ENCODE results near the gene PRSS1.
A peak's percentile ranks its signal among the peaks of the same experiment; 100 is the strongest.
"Not testable (repeated sequence)": the region's sequence is repeated elsewhere in the genome, so short reads cannot be mapped to it uniquely, and the experiment has no call there.

Gene PRSS1

GRCh38 chr7:142746264-142746663 is 3.0 kb upstream of the PRSS1 start:
- DNase-seq (ENCODE audit: low spot score): no peak

GRCh38 chr7:142748410-142748809 is 862 bp upstream of the PRSS1 start:
- not testable (repeated sequence) for DNase-seq (ENCODE audit: low spot score)

- no peak for DNase-seq (ENCODE audit: low spot score)
Observed at GRCh38 chr7:142750321-142750938, 1.2 kb downstream of the PRSS1 start.

GRCh38 chr7:142751526-142752175 is 2.4 kb downstream of the PRSS1 start:
- DNase-seq (ENCODE audit: low spot score): not testable (repeated sequence)

GRCh38 chr7:142752376-142753225 is 3.3 kb downstream of the PRSS1 start:
- DNase-seq (ENCODE audit: low spot score): no peak

- DNase-seq (ENCODE audit: low spot score): no peak
Observed at GRCh38 chr7:142753366-142753765, 4.1 kb downstream of the PRSS1 start.

GRCh38 chr7:142753925-142754491 is 4.7 kb downstream of the PRSS1 start:
- not testable (repeated sequence) for DNase-seq (ENCODE audit: low spot score)

GRCh38 chr7:142754681-142755575 is 5.7 kb downstream of the PRSS1 start:
- no peak for DNase-seq (ENCODE audit: low spot score)

- DNase-seq (ENCODE audit: low spot score): not testable (repeated sequence)
Observed at GRCh38 chr7:142758312-142758711, 9.0 kb downstream of the PRSS1 start.

- DNase-seq (ENCODE audit: low spot score): no peak
Observed at GRCh38 chr7:142759433-142759832, 10.2 kb downstream of the PRSS1 start.

- DNase-seq (ENCODE audit: low spot score): peak; percentile 14
Observed at GRCh38 chr7:142760071-142760642, 10.9 kb downstream of the PRSS1 start.

GRCh38 chr7:142761606-142762005 is 12.3 kb downstream of the PRSS1 start:
- not testable (repeated sequence) for DNase-seq (ENCODE audit: low spot score)

- no peak for DNase-seq (ENCODE audit: low spot score)
Observed at GRCh38 chr7:142762104-142762503, 12.8 kb downstream of the PRSS1 start.

GRCh38 chr7:142767451-142767850 is 18.2 kb downstream of the PRSS1 start:
- DNase-seq (ENCODE audit: low spot score): no peak

- no peak for DNase-seq (ENCODE audit: low spot score)
Observed at GRCh38 chr7:142767861-142768260, 18.6 kb downstream of the PRSS1 start.

GRCh38 chr7:142768885-142769284 is 19.6 kb downstream of the PRSS1 start:
- DNase-seq (ENCODE audit: low spot score): not testable (repeated sequence)

GRCh38 chr7:142770661-142771352 is 21.5 kb downstream of the PRSS1 start, which contains the start of gene PRSS2:
PRSS2 (plus strand) TSS chr7:142770970; CDS start chr7:142770983, 13 bp downstream.
- DNase-seq (ENCODE audit: low spot score): no peak

GRCh38 chr7:142771353-142771723 is 22.1 kb downstream of the PRSS1 start:
- DNase-seq (ENCODE audit: low spot score): peak; percentile 20

GRCh38 chr7:142772051-142772450 is 22.8 kb downstream of the PRSS1 start:
- DNase-seq (ENCODE audit: low spot score): no peak

- no peak for DNase-seq (ENCODE audit: low spot score)
Observed at GRCh38 chr7:142772673-142773072, 23.4 kb downstream of the PRSS1 start.

Data from putamen (tissue), 1 donor.